ENCODE results near the gene TRUB2. TPM values are rescaled to one million over a fixed set of nuclear protein-coding genes. Genes with fewer than 3 reads are reported as not detected.
A peak's percentile ranks its signal among the peaks of the same experiment; 100 is the strongest.

Gene TRUB2
- total RNA-seq, 1 donor from 2014 or later, result 33.4 TPM

- no peak overlapping the region for H3K4me3 Mint-ChIP-seq
- no peak for TF ChIP-seq CTCF (conservative IDR thresholded peaks at IDR 0.05)
- H3K27ac Mint-ChIP-seq (ENCODE audit: unreplicated experiment), result no peak overlapping the region
- no peaks in the 10 kb centered on the region for H3K9me3 Mint-ChIP-seq
- no peaks in the 10 kb centered on the region for H3K36me3 Mint-ChIP-seq (ENCODE audit: low read depth)
- no peak for DNase-seq (ENCODE audit: low read depth, low spot score)
- no peaks in the 10 kb centered on the region for H3K4me1 Mint-ChIP-seq
- H3K27me3 Mint-ChIP-seq (ENCODE audit: low read depth), result no peaks in the 10 kb centered on the region
These were observed 11.2 kb upstream of the TRUB2 start for GRCh38 chr9:128333451-128333869.

- H3K36me3 Mint-ChIP-seq (ENCODE audit: low read depth), result peaks cover 2% of the 10 kb centered on the region
- no peaks in the 10 kb centered on the region for H3K9me3 Mint-ChIP-seq
- no peak for DNase-seq (ENCODE audit: low read depth, low spot score)
- TF ChIP-seq CTCF (conservative IDR thresholded peaks at IDR 0.05), result no peak
- H3K4me1 Mint-ChIP-seq, result peaks cover 26% of the 10 kb centered on the region
- H3K27ac Mint-ChIP-seq (ENCODE audit: unreplicated experiment), result no peak overlapping the region
- peak overlapping the region; percentile 98 for H3K4me3 Mint-ChIP-seq
- peaks cover 2% of the 10 kb centered on the region for H3K27me3 Mint-ChIP-seq (ENCODE audit: low read depth)
These were observed 3.4 kb upstream of the TRUB2 start for GRCh38 chr9:128325629-128326028.

GRCh38 chr9:128324401-128324800, 2.2 kb upstream of the TRUB2 start:
- Mint-ChIP-seq H3K4me1 (peaks cover 26% of the 10 kb centered on the region), H3K36me3 (ENCODE audit: low read depth) (peaks cover 2% of the 10 kb centered on the region), H3K27ac (ENCODE audit: unreplicated experiment) (peak overlapping the region; percentile 78)

GRCh38 chr9:128323791-128324190, 1.5 kb upstream of the TRUB2 start:
- H3K27ac Mint-ChIP-seq (ENCODE audit: unreplicated experiment), result no peak overlapping the region

More at GRCh38 chr9:128324401-128324800, 2.2 kb upstream of the TRUB2 start:
- no peak for DNase-seq (ENCODE audit: low read depth, low spot score)
- peak overlapping the region; percentile 98 for H3K4me3 Mint-ChIP-seq
- no peak for TF ChIP-seq CTCF (conservative IDR thresholded peaks at IDR 0.05)
- H3K27me3 Mint-ChIP-seq (ENCODE audit: low read depth), result peaks cover 2% of the 10 kb centered on the region
- H3K9me3 Mint-ChIP-seq, result no peaks in the 10 kb centered on the region

GRCh38 chr9:128323212-128323730, 1.0 kb upstream of the TRUB2 start:
- no peak for TF ChIP-seq CTCF (conservative IDR thresholded peaks at IDR 0.05)
- Mint-ChIP-seq H3K27ac (ENCODE audit: unreplicated experiment) (peak overlapping the region; percentile 62), H3K27me3 (ENCODE audit: low read depth) (peaks cover 2% of the 10 kb centered on the region), H3K4me1 (peaks cover 26% of the 10 kb centered on the region), H3K4me3 (peak overlapping the region; percentile 98), H3K36me3 (ENCODE audit: low read depth) (peaks cover 2% of the 10 kb centered on the region), H3K9me3 (no peaks in the 10 kb centered on the region)
- DNase-seq (ENCODE audit: low read depth, low spot score), result no peak

More at GRCh38 chr9:128323791-128324190, 1.5 kb upstream of the TRUB2 start:
- peaks cover 2% of the 10 kb centered on the region for H3K36me3 Mint-ChIP-seq (ENCODE audit: low read depth)
- peaks cover 26% of the 10 kb centered on the region for H3K4me1 Mint-ChIP-seq
- no peak for TF ChIP-seq CTCF (conservative IDR thresholded peaks at IDR 0.05)
- H3K9me3 Mint-ChIP-seq, result no peaks in the 10 kb centered on the region
- peaks cover 2% of the 10 kb centered on the region for H3K27me3 Mint-ChIP-seq (ENCODE audit: low read depth)
- H3K4me3 Mint-ChIP-seq, result peak overlapping the region; percentile 98
- no peak for DNase-seq (ENCODE audit: low read depth, low spot score)

Data from neural crest cell (in vitro differentiated cells).